Measurements from ENCODE around the gene TMTC1.

TMTC1 gene

DNA sequence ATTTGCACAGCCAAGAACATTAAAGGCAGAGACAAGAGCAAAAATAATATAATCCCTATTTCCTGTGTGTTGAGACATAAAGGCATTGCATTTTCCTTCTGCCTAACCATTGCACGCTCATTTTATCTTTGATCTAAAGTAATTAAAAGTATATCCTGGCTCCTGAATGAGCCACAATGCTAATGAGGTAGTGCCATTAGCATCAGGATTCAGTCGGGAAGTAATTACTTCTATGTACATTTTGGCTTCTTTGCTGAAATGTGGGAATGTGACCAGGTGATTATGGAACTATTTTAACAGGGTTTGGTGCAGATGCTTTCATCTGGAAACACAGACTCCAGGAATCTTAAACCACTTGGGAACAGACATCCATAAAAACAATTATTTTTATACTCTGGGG is 77.4 kb downstream of the TMTC1 start:
- no peak for DNase-seq (ENCODE audit: low spot score in 2 of 2)
- H3K27me3 ChIP-seq (ENCODE audit: low read depth), result no peaks in the 10 kb centered on the region
- H3K36me3 ChIP-seq (replicated peaks), result no peaks in the 10 kb centered on the region
- peaks cover 5% of the 10 kb centered on the region; the same call in 1 of the 2 replicates for H3K4me1 ChIP-seq
- no peak overlapping the region for H3K4me3 ChIP-seq
- in situ Hi-C loops (cut with MboI; ENCODE audit: low sequenced_read_pairs), result no loop called here
- H3K9me3 ChIP-seq, result no peaks in the 10 kb centered on the region

GRCh38 chr12:29703528-29703927 is 80.2 kb downstream of the TMTC1 start:
- DNase-seq (ENCODE audit: low spot score in 2 of 2), result no peak
- in situ Hi-C loops (cut with MboI; ENCODE audit: low sequenced_read_pairs), result no loop called here
- H3K4me3 ChIP-seq, result no peak overlapping the region
- H3K9me3 ChIP-seq, result no peaks in the 10 kb centered on the region
- no peaks in the 10 kb centered on the region for H3K27me3 ChIP-seq (ENCODE audit: low read depth)
- H3K36me3 ChIP-seq (replicated peaks), result no peaks in the 10 kb centered on the region
- peaks cover 5% of the 10 kb centered on the region; the same call in 1 of the 2 replicates for H3K4me1 ChIP-seq

DNA sequence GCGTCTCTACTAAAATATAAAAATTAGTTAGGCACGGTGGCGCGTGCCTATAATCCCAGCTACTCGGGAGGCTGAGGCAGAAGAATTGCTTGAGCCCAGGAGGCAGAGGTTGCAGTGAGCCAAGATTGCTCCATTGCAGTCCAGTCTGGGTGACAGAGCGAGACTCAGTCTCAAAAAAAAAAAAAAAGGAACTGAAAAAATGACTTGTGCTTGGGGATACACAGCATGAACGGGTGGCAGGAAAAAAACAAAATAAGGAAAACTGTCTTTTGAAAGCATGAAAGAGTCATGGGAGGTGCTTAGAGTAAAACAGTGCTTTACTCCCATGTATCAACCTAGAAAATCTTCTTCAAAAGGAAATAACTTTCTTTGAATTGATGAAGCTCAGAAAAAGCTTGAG is 80.8 kb downstream of the TMTC1 start:
- Histone ChIP-seq H3K9me3 (no peaks in the 10 kb centered on the region), H3K27me3 (ENCODE audit: low read depth) (no peaks in the 10 kb centered on the region), H3K4me3 (no peak overlapping the region), H3K36me3 (replicated peaks) (no peaks in the 10 kb centered on the region), H3K4me1 (peaks cover 5% of the 10 kb centered on the region; the same call in 1 of the 2 replicates)
- DNase-seq (ENCODE audit: low spot score in 2 of 2), result no peak
- in situ Hi-C loops (cut with MboI; ENCODE audit: low sequenced_read_pairs), result no loop called here

GRCh38 chr12:29702222-29702621 is 81.5 kb downstream of the TMTC1 start:
- H3K4me1 ChIP-seq, result peaks cover 5% of the 10 kb centered on the region; the same call in 1 of the 2 replicates
- DNase-seq (ENCODE audit: low spot score in 2 of 2), result no peak
- in situ Hi-C loops (cut with MboI; ENCODE audit: low sequenced_read_pairs), result no loop called here
- H3K36me3 ChIP-seq (replicated peaks), result no peaks in the 10 kb centered on the region
- H3K4me3 ChIP-seq, result no peak overlapping the region
- no peaks in the 10 kb centered on the region for H3K27me3 ChIP-seq (ENCODE audit: low read depth)
- H3K9me3 ChIP-seq, result no peaks in the 10 kb centered on the region

DNA sequence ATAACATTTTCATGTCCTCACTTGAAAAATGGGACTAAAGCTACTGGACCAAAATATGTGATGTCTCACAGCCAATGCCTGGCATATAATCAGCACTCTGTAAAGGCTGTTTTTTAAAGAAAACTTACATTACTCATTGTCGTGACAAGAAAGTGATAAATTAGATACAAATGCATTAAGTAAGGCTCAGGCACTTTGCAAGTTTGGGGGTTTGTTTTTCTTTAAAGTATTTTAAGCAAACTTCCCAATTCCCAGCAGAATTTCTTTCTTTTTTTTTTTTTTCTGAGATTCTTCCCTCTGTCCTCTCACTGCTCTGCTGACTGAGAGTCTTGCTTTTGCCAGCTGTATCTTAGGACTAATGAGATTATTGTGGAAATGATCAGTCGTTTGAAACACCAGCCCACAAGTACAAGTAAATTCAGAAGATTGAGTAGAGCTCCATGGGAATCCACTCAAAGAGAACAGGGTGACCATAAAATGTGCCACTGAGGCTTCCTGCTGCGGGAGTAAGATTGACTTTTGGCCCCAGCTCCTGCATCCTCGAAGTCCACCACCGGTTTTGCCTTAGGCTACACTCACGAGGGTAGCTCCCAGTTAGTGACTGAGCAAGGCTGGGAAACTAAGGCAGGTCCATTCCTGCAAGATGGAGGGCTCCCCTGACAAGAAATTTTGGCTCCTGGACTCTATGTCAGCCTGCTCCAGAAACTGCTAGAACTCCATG is 82.8 kb downstream of the TMTC1 start:
- DNase-seq (ENCODE audit: low spot score in 2 of 2), result no peak
- Histone ChIP-seq H3K4me1 (no peaks in the 10 kb centered on the region), H3K4me3 (no peak overlapping the region), H3K36me3 (replicated peaks) (no peaks in the 10 kb centered on the region), H3K9me3 (no peaks in the 10 kb centered on the region), H3K27me3 (ENCODE audit: low read depth) (no peaks in the 10 kb centered on the region)
- in situ Hi-C loops (cut with MboI; ENCODE audit: low sequenced_read_pairs), result no loop called here

- in situ Hi-C loops (cut with MboI; ENCODE audit: low sequenced_read_pairs), result no loop called here
- Histone ChIP-seq H3K4me3 (no peak overlapping the region), H3K27me3 (ENCODE audit: low read depth) (no peaks in the 10 kb centered on the region), H3K4me1 (no peaks in the 10 kb centered on the region), H3K9me3 (no peaks in the 10 kb centered on the region), H3K36me3 (replicated peaks) (no peaks in the 10 kb centered on the region)
- DNase-seq (ENCODE audit: low spot score in 2 of 2), result no peak
Measured at GRCh38 chr12:29698756-29699155, 85.0 kb downstream of the TMTC1 start.

GRCh38 chr12:29695800-29696199 is 87.9 kb downstream of the TMTC1 start:
- H3K27me3 ChIP-seq (ENCODE audit: low read depth), result no peaks in the 10 kb centered on the region
- in situ Hi-C loops (cut with MboI; ENCODE audit: low sequenced_read_pairs), result no loop called here
- H3K4me1 ChIP-seq, result no peaks in the 10 kb centered on the region
- H3K36me3 ChIP-seq (replicated peaks), result no peaks in the 10 kb centered on the region
- H3K4me3 ChIP-seq, result no peak overlapping the region
- H3K9me3 ChIP-seq, result no peaks in the 10 kb centered on the region
- DNase-seq (ENCODE audit: low spot score in 2 of 2), result no peak

GRCh38 chr12:29695026-29695425 is 88.7 kb downstream of the TMTC1 start:
- Histone ChIP-seq H3K9me3 (no peaks in the 10 kb centered on the region), H3K27me3 (ENCODE audit: low read depth) (no peaks in the 10 kb centered on the region), H3K36me3 (replicated peaks) (no peaks in the 10 kb centered on the region), H3K4me1 (peaks cover 3% of the 10 kb centered on the region), H3K4me3 (no peak overlapping the region)
- in situ Hi-C loops (cut with MboI; ENCODE audit: low sequenced_read_pairs), result no loop called here
- DNase-seq (ENCODE audit: low spot score in 2 of 2), result no peak

DNA sequence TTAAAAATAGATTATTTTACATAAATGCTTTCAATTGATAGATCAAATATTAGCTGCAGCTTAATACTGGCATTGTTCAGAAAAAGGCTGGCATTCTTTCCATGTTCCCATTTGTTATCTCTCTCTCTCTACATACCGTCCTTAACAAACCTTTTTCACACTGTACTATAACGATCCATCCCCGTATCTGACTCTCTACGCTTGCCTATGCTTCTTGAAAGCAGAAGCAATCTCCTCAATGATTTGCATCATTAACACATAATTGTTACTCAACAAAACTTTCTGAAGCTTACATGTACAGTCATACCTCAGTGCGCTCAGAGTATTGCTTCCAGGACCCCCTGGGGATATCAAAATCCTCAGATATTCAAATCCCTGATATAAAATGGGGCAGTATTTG is 89.7 kb downstream of the TMTC1 start:
- no peaks in the 10 kb centered on the region for H3K9me3 ChIP-seq
- in situ Hi-C loops (cut with MboI; ENCODE audit: low sequenced_read_pairs), result no loop called here
- no peak for DNase-seq (ENCODE audit: low spot score in 2 of 2)
- H3K4me3 ChIP-seq, result no peak overlapping the region
- H3K27me3 ChIP-seq (ENCODE audit: low read depth), result no peaks in the 10 kb centered on the region
- H3K4me1 ChIP-seq, result peaks cover 3% of the 10 kb centered on the region
- no peaks in the 10 kb centered on the region for H3K36me3 ChIP-seq (replicated peaks)

GRCh38 chr12:29692237-29692636 is 91.5 kb downstream of the TMTC1 start:
- no peaks in the 10 kb centered on the region for H3K27me3 ChIP-seq (ENCODE audit: low read depth)
- H3K9me3 ChIP-seq, result no peaks in the 10 kb centered on the region
- no peak overlapping the region for H3K4me3 ChIP-seq
- no peaks in the 10 kb centered on the region for H3K36me3 ChIP-seq (replicated peaks)
- H3K4me1 ChIP-seq, result peaks cover 3% of the 10 kb centered on the region
- no peak for DNase-seq (ENCODE audit: low spot score in 2 of 2)
- in situ Hi-C loops (cut with MboI; ENCODE audit: low sequenced_read_pairs), result no loop called here

DNA sequence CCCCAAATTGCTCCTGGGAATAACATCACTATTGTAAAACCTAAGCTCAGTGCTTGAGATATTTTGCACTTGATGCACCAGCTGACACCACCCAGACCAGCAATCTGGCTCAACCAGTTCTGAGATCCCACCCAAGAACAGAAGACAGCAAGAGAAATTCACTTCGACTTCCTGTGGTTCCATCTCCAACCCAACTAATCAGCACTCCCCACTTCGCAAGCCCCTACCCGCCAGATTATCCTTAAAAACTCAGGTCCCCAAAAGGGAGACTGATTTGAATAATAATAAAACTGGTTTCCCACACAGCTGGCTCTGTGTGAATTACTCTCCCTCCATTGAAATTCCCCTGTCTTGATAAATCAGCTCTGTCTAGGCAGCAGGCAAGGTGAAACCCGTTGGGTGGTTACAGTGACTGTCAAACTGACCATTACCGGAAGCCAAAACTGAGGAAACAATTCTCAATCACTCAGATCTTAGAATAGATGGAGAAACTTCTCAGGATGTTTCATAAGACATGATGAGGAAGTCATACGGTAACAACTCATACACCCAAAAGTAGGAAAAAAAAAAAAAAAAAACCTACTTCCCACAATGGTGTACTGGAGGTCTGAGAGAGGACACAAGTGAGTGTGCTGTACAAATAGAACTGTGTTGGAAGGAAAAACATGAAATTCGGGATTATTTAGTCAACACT is 92.4 kb downstream of the TMTC1 start:
- Histone ChIP-seq H3K4me3 (no peak overlapping the region), H3K36me3 (replicated peaks) (no peaks in the 10 kb centered on the region), H3K27me3 (ENCODE audit: low read depth) (no peaks in the 10 kb centered on the region), H3K4me1 (peaks cover 3% of the 10 kb centered on the region), H3K9me3 (no peaks in the 10 kb centered on the region)
- in situ Hi-C loops (cut with MboI; ENCODE audit: low sequenced_read_pairs), result no loop called here
- no peak for DNase-seq (ENCODE audit: low spot score in 2 of 2)

- Histone ChIP-seq H3K27me3 (ENCODE audit: low read depth) (no peaks in the 10 kb centered on the region), H3K4me1 (peaks cover 3% of the 10 kb centered on the region), H3K36me3 (replicated peaks) (no peaks in the 10 kb centered on the region), H3K9me3 (no peaks in the 10 kb centered on the region), H3K4me3 (no peak overlapping the region)
- DNase-seq (ENCODE audit: low spot score in 2 of 2), result no peak
- in situ Hi-C loops (cut with MboI; ENCODE audit: low sequenced_read_pairs), result no loop called here
Measured at GRCh38 chr12:29690728-29691127, 93.0 kb downstream of the TMTC1 start.

- no peak overlapping the region for H3K4me3 ChIP-seq
- no peak for DNase-seq (ENCODE audit: low spot score in 2 of 2)
- H3K4me1 ChIP-seq, result peaks cover 3% of the 10 kb centered on the region
- no peaks in the 10 kb centered on the region for H3K36me3 ChIP-seq (replicated peaks)
- in situ Hi-C loops (cut with MboI; ENCODE audit: low sequenced_read_pairs), result no loop called here
- no peaks in the 10 kb centered on the region for H3K9me3 ChIP-seq
- H3K27me3 ChIP-seq (ENCODE audit: low read depth), result no peaks in the 10 kb centered on the region
Measured at GRCh38 chr12:29688914-29689313, 94.8 kb downstream of the TMTC1 start.

GRCh38 chr12:29682088-29682487 is 101.7 kb downstream of the TMTC1 start:
- Histone ChIP-seq H3K27me3 (ENCODE audit: low read depth) (no peaks in the 10 kb centered on the region; the same call in 1 of the 2 replicates), H3K9me3 (no peaks in the 10 kb centered on the region), H3K4me1 (no peaks in the 10 kb centered on the region; the same call in 1 of the 2 replicates), H3K4me3 (no peak overlapping the region), H3K36me3 (replicated peaks) (no peaks in the 10 kb centered on the region)
- in situ Hi-C loops (cut with MboI; ENCODE audit: low sequenced_read_pairs), result no loop called here
- no peak for DNase-seq (ENCODE audit: low spot score in 2 of 2)

Measured in HAP-1 (cell line).